Keratinocyte (primary cell): ENCODE results near the gene FOSB. TPM values are rescaled to one million over a fixed set of nuclear protein-coding genes. Genes with fewer than 3 reads are reported as not detected.

Source experiments
- DNase-seq: peaks from one replicate; pipeline ENCODE4 v3.0.0-alpha.2; 2011; ENCODE audit warnings: low read depth, missing footprints, low spot score
- FAIRE-seq: peaks from 2 replicates; lab custom pipeline; 2011; peaks lifted over from hg19 to GRCh38; lab: Jason Lieb, UNC
- H2AFZ ChIP-seq: 2 replicates; pipeline ENCODE4 v1.6.0; 2012; ENCODE audit warnings: low read length, control low read depth, inconsistent platforms; ENCODE audit not compliant: control insufficient read depth
- H3K27ac ChIP-seq: 2 replicates; pipeline ENCODE4 v1.5.1; 2011; ENCODE audit warnings: low read length; ENCODE audit not compliant: control insufficient read depth, insufficient read depth
- H3K27me3 ChIP-seq: 3 replicates; pipeline ENCODE4 v1.6.0; 2011; ENCODE audit warnings: low read length; ENCODE audit not compliant: control insufficient read depth, insufficient read depth; ENCODE audit errors: extremely low read depth
- H3K36me3 ChIP-seq, 2 experiments: 2 replicates in 1 of 2; 3 replicates in 1 of 2; pipeline ENCODE4 v1.5.1; 2011; ENCODE audit warnings: low read length in 2 of 2, mild to moderate bottlenecking in 1 of 2; ENCODE audit not compliant: control insufficient read depth in 2 of 2, insufficient read depth in 2 of 2; ENCODE audit errors: extremely low read depth in 1 of 2
- H3K4me1 ChIP-seq: 3 replicates; pipeline ENCODE4 v1.5.1; 2011; ENCODE audit warnings: low read length; ENCODE audit not compliant: control insufficient read depth, insufficient read depth; ENCODE audit errors: extremely low read depth
- H3K4me2 ChIP-seq: 3 replicates; pipeline ENCODE4 v1.6.0; 2011; ENCODE audit warnings: low read depth, low read length; ENCODE audit not compliant: control insufficient read depth, insufficient read depth; ENCODE audit errors: extremely low read depth
- H3K4me3 ChIP-seq, 3 experiments: fragments of 200-600 bp in 1 of 3; sonication (generic) in 1 of 3; 2 replicates in 2 of 3; 3 replicates in 1 of 3; pipeline ENCODE4 v1.5.1; 2011 to 2016; ENCODE audit warnings: low read length in 3 of 3, mild to moderate bottlenecking in 3 of 3, control low read depth in 2 of 3, inconsistent platforms in 1 of 3, low read depth in 1 of 3, mixed read lengths in 1 of 3, mixed run types in 1 of 3, moderate library complexity in 1 of 3; ENCODE audit not compliant: control insufficient read depth in 2 of 3, insufficient read depth in 2 of 3; ENCODE audit errors: extremely low read depth in 1 of 3
- H3K79me2 ChIP-seq: 2 replicates; pipeline ENCODE4 v1.6.0; 2012; ENCODE audit warnings: low read length; ENCODE audit not compliant: control insufficient read depth, insufficient read depth
- H3K9ac ChIP-seq: 3 replicates; pipeline ENCODE4 v1.6.0; 2011; ENCODE audit warnings: low read length; ENCODE audit not compliant: control insufficient read depth, insufficient read depth; ENCODE audit errors: extremely low read depth
- H3K9me1 ChIP-seq: 3 replicates; pipeline ENCODE4 v1.6.0; 2011; ENCODE audit warnings: low read length; ENCODE audit not compliant: control insufficient read depth, insufficient read depth; ENCODE audit errors: extremely low read depth
- H3K9me3 ChIP-seq: 2 replicates; pipeline ENCODE4 v1.5.1; 2012; ENCODE audit warnings: low read depth, low read length; ENCODE audit not compliant: control insufficient read depth
- H4K20me1 ChIP-seq: 3 replicates; pipeline ENCODE4 v1.6.0; 2011; ENCODE audit warnings: low read length; ENCODE audit not compliant: control insufficient read depth, insufficient read depth; ENCODE audit errors: extremely low read depth
- CTCF ChIP-seq, 3 experiments: IDR thresholded peaks in 1 of 3; conservative IDR thresholded peaks in 1 of 3; optimal IDR thresholded peaks in 1 of 3; 2 replicates in 2 of 3; 3 replicates in 1 of 3; pipeline versions ENCODE3 to v1.5.1; 2011; ENCODE audit warnings: low read length in 3 of 3, mild to moderate bottlenecking in 3 of 3, moderate library complexity in 2 of 3, control low read depth in 1 of 3, inconsistent platforms in 1 of 3; ENCODE audit not compliant: insufficient read depth in 2 of 3; ENCODE audit errors: extremely low read depth in 1 of 3
- EZH2 ChIP-seq: IDR thresholded peaks from one replicate; pipeline ENCODE4 v1.6.1; 2012; ENCODE audit warnings: inconsistent platforms, mild to moderate bottlenecking, low read length, moderate library complexity
- dilution Hi-C: fragments of 300-500 bp; cut with MboI; formaldehyde crosslinking; loops from one replicate; pipeline ENCODE4 v1.7.0; 2020; ENCODE audit warnings: low sequenced_read_pairs; ENCODE audit not compliant: extremely low pct_ligation_motif_present
- polyA plus RNA-seq, 5 experiments: library from polyadenylated mRNA; depleted of rRNA in 3 of 5; stranded (reverse) in 3 of 5; stranded (forward) in 1 of 5; unstranded in 1 of 5; fragments of >200 nt; gene quantifications; 1 replicate in 1 of 5; 2 replicates in 3 of 5; 3 replicates in 1 of 5; pipeline versions ENCODE4 v1.2.1 to v1.2.3, GENCODE V29; 2011 to 2012; ENCODE audit warnings: missing spikeins in 2 of 5, low read depth in 1 of 5, low replicate concordance in 1 of 5

FOSB gene
- polyA plus RNA-seq, 1 donor (not counting 4 experiments of a cell fraction or from before 2014, with no cell fraction given), result 4.6 TPM

GRCh38 chr19:45474606-45475521 lies 7.1 kb downstream of the FOSB start:
- TF ChIP-seq CTCF (optimal IDR thresholded peaks at IDR 0.05 in 1 of 3, IDR thresholded peaks at IDR 0.05 in 1 of 3, conservative IDR thresholded peaks at IDR 0.05 in 1 of 3; ENCODE audit: extremely low read depth in 1 of 3, insufficient read depth in 2 of 3, low read length in 3 of 3) (no peak), EZH2 (no peak)
- no peak overlapping the region for H3K9ac ChIP-seq
- dilution Hi-C loops, result no loop called here

GRCh38 chr19:45475537-45476291 lies 7.9 kb downstream of the FOSB start:
- Histone ChIP-seq H3K9me3 (no peaks in the 10 kb centered on the region), H3K36me3 (no peaks in the 10 kb centered on the region), H3K4me2 (no peak overlapping the region), H3K79me2 (no peaks in the 10 kb centered on the region), H2AFZ (no peak overlapping the region), H3K4me3 (no peak overlapping the region), H4K20me1 (no peaks in the 10 kb centered on the region), H3K4me1 (peaks cover 14% of the 10 kb centered on the region), H3K27me3 (no peaks in the 10 kb centered on the region), H3K9ac (no peak overlapping the region), H3K27ac (no peak overlapping the region), H3K9me1 (no peaks in the 10 kb centered on the region)
- DNase-seq (no peak), FAIRE-seq (no peak)
- TF ChIP-seq CTCF (optimal IDR thresholded peaks at IDR 0.05 in 1 of 3, IDR thresholded peaks at IDR 0.05 in 1 of 3, conservative IDR thresholded peaks at IDR 0.05 in 1 of 3; ENCODE audit: extremely low read depth in 1 of 3, insufficient read depth in 2 of 3, low read length in 3 of 3), result no peak
- TF ChIP-seq EZH2, result no peak
- dilution Hi-C loops, result no loop called here

More at GRCh38 chr19:45474606-45475521, 7.1 kb downstream of the FOSB start:
- Histone ChIP-seq H4K20me1 (no peaks in the 10 kb centered on the region), H3K9me3 (no peaks in the 10 kb centered on the region), H3K36me3 (no peaks in the 10 kb centered on the region), H3K4me1 (peaks cover 22% of the 10 kb centered on the region), H3K9me1 (no peaks in the 10 kb centered on the region), H3K27ac (no peak overlapping the region), H3K27me3 (no peaks in the 10 kb centered on the region), H3K4me2 (no peak overlapping the region), H2AFZ (no peak overlapping the region), H3K4me3 (no peak overlapping the region), H3K79me2 (no peaks in the 10 kb centered on the region)
- FAIRE-seq, result no peak
- DNase-seq, result no peak
